Testis (tissue), 3 donors: ENCODE measurements around the gene FER1L5. TPM values are rescaled to one million over a fixed set of nuclear protein-coding genes. Genes with fewer than 3 reads are reported as not detected.

Experiments used
- DNase-seq: peaks from one replicate; pipeline ENCODE4 v3.0.0-alpha.2; 2019
- H3K27ac ChIP-seq, 2 donors: fragments of 200-600 bp; sonication (generic); one replicate each; pipeline ENCODE4 v1.5.1; 2019
- H3K27me3 ChIP-seq: fragments of 200-600 bp; sonication (generic); one replicate; pipeline ENCODE4 v1.5.1; 2019
- H3K36me3 ChIP-seq: fragments of 200-600 bp; sonication (generic); one replicate; pipeline ENCODE4 v1.5.1; 2017; ENCODE audit warnings: low read depth; ENCODE audit errors: missing control alignments
- H3K4me1 ChIP-seq: fragments of 200-600 bp; sonication (generic); one replicate; pipeline ENCODE4 v1.5.1; 2019
- H3K4me3 ChIP-seq, 2 donors: fragments of 200-600 bp; sonication (generic); one replicate each; pipeline ENCODE4 v1.5.1; 2017 to 2019
- H3K9me3 ChIP-seq: fragments of 200-600 bp; sonication (generic); one replicate; pipeline ENCODE4 v1.5.1; 2017
- CTCF ChIP-seq, 3 experiments: fragments of 450-650 bp in 2 of 3; fragments of 200-600 bp in 1 of 3; sonication (generic) in 1 of 3; IDR thresholded peaks; one replicate each; pipeline ENCODE4 v1.5.1; 2016 to 2019; ENCODE audit warnings: antibody characterized with exemption in 3 of 3, mild to moderate bottlenecking in 2 of 3, moderate library complexity in 1 of 3
- POLR2A ChIP-seq: fragments of 450-650 bp; IDR thresholded peaks from one replicate; pipeline ENCODE4 v1.6.1; 2017; ENCODE audit warnings: antibody characterized with exemption, mild to moderate bottlenecking, moderate library complexity
- WGBS, 2 donors: methylation state at CpG; one replicate each; pipeline ENCODE4 v1.1.5; 2018; 5-methylcytosine and 5-hydroxymethylcytosine counted together
- intact Hi-C: fragments of 100-400 bp; cut with DNase I; formaldehyde crosslinking; loops from one replicate; pipeline ENCODE4 v1.15.1; 2023; ENCODE audit warnings: low total_unique reads
- polyA plus RNA-seq: library from polyadenylated mRNA; stranded (reverse); fragments of 350-450 nt; fragmentation: Illumina TruSeq; extraction: RNeasy Lipid Tissue Mini Kit (QIAGEN cat#74804); gene quantifications from one replicate; pipeline ENCODE4 v1.2.3, GENCODE V29; 2014; ENCODE audit warnings: low read depth, low replicate concordance; ENCODE audit not compliant: insufficient read depth
- total RNA-seq, 2 donors: library from RNA; depleted of rRNA; stranded (reverse); fragments of >200 nt; gene quantifications; one replicate each; pipeline ENCODE4 v1.2.3, GENCODE V29; 2016

Gene FER1L5
- total and polyA plus RNA-seq, 3 donors from 2014 or later = 7.1 to 15.3 (median 15.0) TPM

- Histone ChIP-seq H3K27me3 (no peaks in the 10 kb centered on the region), H3K9me3 (no peaks in the 10 kb centered on the region), H3K4me1 (no peaks in the 10 kb centered on the region), H3K27ac (no peak overlapping the region), H3K36me3 (no peaks in the 10 kb centered on the region), H3K4me3 (no peak overlapping the region)
- WGBS, 2 donors = 87 to 88% methylated on average over 3 of the region's 3 CpGs
- intact Hi-C loops = no loop called here
- no peak for DNase-seq
- no peak for TF ChIP-seq CTCF (IDR thresholded peaks at IDR 0.05)
- no peak for TF ChIP-seq POLR2A
Observed at GRCh38 chr2:96710985-96711384, 68.4 kb downstream of the FER1L5 start.

GRCh38 chr2:96715658-96716057 lies 73.1 kb downstream of the FER1L5 start:
- no peaks in the 10 kb centered on the region for H3K27me3 ChIP-seq
- TF ChIP-seq CTCF (IDR thresholded peaks at IDR 0.05) (no peak), POLR2A (no peak)
- intact Hi-C loops = no loop called here
- DNase-seq = no peak
- 86 to 89% methylated on average over 5 of the region's 5 CpGs for WGBS, 2 donors
- no peak overlapping the region for H3K27ac ChIP-seq
- no peaks in the 10 kb centered on the region for H3K9me3 ChIP-seq
- H3K4me1 ChIP-seq = no peaks in the 10 kb centered on the region
- no peak overlapping the region for H3K4me3 ChIP-seq
- H3K36me3 ChIP-seq = no peaks in the 10 kb centered on the region

GRCh38 chr2:96716388-96716787 lies 73.8 kb downstream of the FER1L5 start:
- DNase-seq = no peak
- TF ChIP-seq POLR2A (no peak), CTCF (IDR thresholded peaks at IDR 0.05) (no peak)
- Histone ChIP-seq H3K4me3 (no peak overlapping the region), H3K27ac (no peak overlapping the region), H3K27me3 (no peaks in the 10 kb centered on the region), H3K4me1 (no peaks in the 10 kb centered on the region), H3K36me3 (no peaks in the 10 kb centered on the region), H3K9me3 (no peaks in the 10 kb centered on the region)
- intact Hi-C loops = no loop called here

- Histone ChIP-seq H3K4me3 (no peak overlapping the region), H3K4me1 (no peaks in the 10 kb centered on the region), H3K27ac (no peak overlapping the region), H3K27me3 (no peaks in the 10 kb centered on the region), H3K36me3 (no peaks in the 10 kb centered on the region), H3K9me3 (no peaks in the 10 kb centered on the region)
- WGBS, 2 donors = 85 to 91% methylated on average over 4 of the region's 4 CpGs
- intact Hi-C loops = no loop called here
- TF ChIP-seq POLR2A (no peak), CTCF (IDR thresholded peaks at IDR 0.05) (no peak)
- DNase-seq = no peak
Observed at GRCh38 chr2:96726131-96726530, 83.6 kb downstream of the FER1L5 start.

- no peak for DNase-seq
- WGBS, 2 donors = 94% methylated on average over 5 of the region's 5 CpGs
- no peaks in the 10 kb centered on the region for H3K36me3 ChIP-seq
Observed at GRCh38 chr2:96727431-96727830, 84.9 kb downstream of the FER1L5 start.

More at GRCh38 chr2:96727431-96727830, 84.9 kb downstream of the FER1L5 start:
- no peak overlapping the region for H3K27ac ChIP-seq
- no peak for TF ChIP-seq CTCF (IDR thresholded peaks at IDR 0.05)
- TF ChIP-seq POLR2A = no peak
- H3K4me1 ChIP-seq = no peaks in the 10 kb centered on the region
- intact Hi-C loops = no loop called here
- no peak overlapping the region for H3K4me3 ChIP-seq
- H3K27me3 ChIP-seq = no peaks in the 10 kb centered on the region
- H3K9me3 ChIP-seq = no peaks in the 10 kb centered on the region
